Keratinocyte (primary cell): Measurements from ENCODE around the gene CRABP1. TPM values are rescaled to one million over a fixed set of nuclear protein-coding genes. Genes with fewer than 3 reads are reported as not detected.

ENCODE experiments used
- DNase-seq: peaks from one replicate; pipeline ENCODE4 v3.0.0-alpha.2; 2011; ENCODE audit warnings: low read depth, missing footprints, low spot score
- FAIRE-seq: peaks from 2 replicates; lab custom pipeline; 2011; peaks lifted over from hg19 to GRCh38; lab: Jason Lieb, UNC
- H2AFZ ChIP-seq: 2 replicates; pipeline ENCODE4 v1.6.0; 2012; ENCODE audit warnings: low read length, control low read depth, inconsistent platforms; ENCODE audit not compliant: control insufficient read depth
- H3K27ac ChIP-seq: 2 replicates; pipeline ENCODE4 v1.5.1; 2011; ENCODE audit warnings: low read length; ENCODE audit not compliant: control insufficient read depth, insufficient read depth
- H3K27me3 ChIP-seq: 3 replicates; pipeline ENCODE4 v1.6.0; 2011; ENCODE audit warnings: low read length; ENCODE audit not compliant: control insufficient read depth, insufficient read depth; ENCODE audit errors: extremely low read depth
- H3K36me3 ChIP-seq, 2 experiments: 2 replicates in 1 of 2; 3 replicates in 1 of 2; pipeline ENCODE4 v1.5.1; 2011; ENCODE audit warnings: low read length in 2 of 2, mild to moderate bottlenecking in 1 of 2; ENCODE audit not compliant: control insufficient read depth in 2 of 2, insufficient read depth in 2 of 2; ENCODE audit errors: extremely low read depth in 1 of 2
- H3K4me1 ChIP-seq: 3 replicates; pipeline ENCODE4 v1.5.1; 2011; ENCODE audit warnings: low read length; ENCODE audit not compliant: control insufficient read depth, insufficient read depth; ENCODE audit errors: extremely low read depth
- H3K4me2 ChIP-seq: 3 replicates; pipeline ENCODE4 v1.6.0; 2011; ENCODE audit warnings: low read depth, low read length; ENCODE audit not compliant: control insufficient read depth, insufficient read depth; ENCODE audit errors: extremely low read depth
- H3K4me3 ChIP-seq, 3 experiments: fragments of 200-600 bp in 1 of 3; sonication (generic) in 1 of 3; 2 replicates in 2 of 3; 3 replicates in 1 of 3; pipeline ENCODE4 v1.5.1; 2011 to 2016; ENCODE audit warnings: low read length in 3 of 3, mild to moderate bottlenecking in 3 of 3, control low read depth in 2 of 3, inconsistent platforms in 1 of 3, low read depth in 1 of 3, mixed read lengths in 1 of 3, mixed run types in 1 of 3, moderate library complexity in 1 of 3; ENCODE audit not compliant: control insufficient read depth in 2 of 3, insufficient read depth in 2 of 3; ENCODE audit errors: extremely low read depth in 1 of 3
- H3K79me2 ChIP-seq: 2 replicates; pipeline ENCODE4 v1.6.0; 2012; ENCODE audit warnings: low read length; ENCODE audit not compliant: control insufficient read depth, insufficient read depth
- H3K9ac ChIP-seq: 3 replicates; pipeline ENCODE4 v1.6.0; 2011; ENCODE audit warnings: low read length; ENCODE audit not compliant: control insufficient read depth, insufficient read depth; ENCODE audit errors: extremely low read depth
- H3K9me1 ChIP-seq: 3 replicates; pipeline ENCODE4 v1.6.0; 2011; ENCODE audit warnings: low read length; ENCODE audit not compliant: control insufficient read depth, insufficient read depth; ENCODE audit errors: extremely low read depth
- H3K9me3 ChIP-seq: 2 replicates; pipeline ENCODE4 v1.5.1; 2012; ENCODE audit warnings: low read depth, low read length; ENCODE audit not compliant: control insufficient read depth
- H4K20me1 ChIP-seq: 3 replicates; pipeline ENCODE4 v1.6.0; 2011; ENCODE audit warnings: low read length; ENCODE audit not compliant: control insufficient read depth, insufficient read depth; ENCODE audit errors: extremely low read depth
- CTCF ChIP-seq, 3 experiments: IDR thresholded peaks in 1 of 3; conservative IDR thresholded peaks in 1 of 3; optimal IDR thresholded peaks in 1 of 3; 2 replicates in 2 of 3; 3 replicates in 1 of 3; pipeline versions ENCODE3 to v1.5.1; 2011; ENCODE audit warnings: low read length in 3 of 3, mild to moderate bottlenecking in 3 of 3, moderate library complexity in 2 of 3, control low read depth in 1 of 3, inconsistent platforms in 1 of 3; ENCODE audit not compliant: insufficient read depth in 2 of 3; ENCODE audit errors: extremely low read depth in 1 of 3
- EZH2 ChIP-seq: IDR thresholded peaks from one replicate; pipeline ENCODE4 v1.6.1; 2012; ENCODE audit warnings: inconsistent platforms, mild to moderate bottlenecking, low read length, moderate library complexity
- dilution Hi-C: fragments of 300-500 bp; cut with MboI; formaldehyde crosslinking; loops from one replicate; pipeline ENCODE4 v1.7.0; 2020; ENCODE audit warnings: low sequenced_read_pairs; ENCODE audit not compliant: extremely low pct_ligation_motif_present
- polyA plus RNA-seq, 5 experiments: library from polyadenylated mRNA; depleted of rRNA in 3 of 5; stranded (reverse) in 3 of 5; stranded (forward) in 1 of 5; unstranded in 1 of 5; fragments of >200 nt; gene quantifications; 1 replicate in 1 of 5; 2 replicates in 3 of 5; 3 replicates in 1 of 5; pipeline versions ENCODE4 v1.2.1 to v1.2.3, GENCODE V29; 2011 to 2012; ENCODE audit warnings: missing spikeins in 2 of 5, low read depth in 1 of 5, low replicate concordance in 1 of 5

CRABP1 gene
- polyA plus RNA-seq, 1 donor (not counting 4 experiments of a cell fraction or from before 2014, with no cell fraction given): not detected

- FAIRE-seq: no peak
Measured at GRCh38 chr15:78363381-78363734, 23.2 kb downstream of the CRABP1 start.

GRCh38 chr15:78364233-78364632, 24.1 kb downstream of the CRABP1 start:
- Histone ChIP-seq H3K9me3 (no peaks in the 10 kb centered on the region), H3K4me3 (no peak overlapping the region), H3K9ac (no peak overlapping the region), H3K79me2 (no peaks in the 10 kb centered on the region), H3K27ac (no peak overlapping the region), H3K36me3 (no peaks in the 10 kb centered on the region), H3K9me1 (no peaks in the 10 kb centered on the region), H3K4me1 (no peaks in the 10 kb centered on the region), H4K20me1 (no peaks in the 10 kb centered on the region), H2AFZ (no peak overlapping the region), H3K27me3 (no peaks in the 10 kb centered on the region), H3K4me2 (no peak overlapping the region)
- TF ChIP-seq EZH2 (no peak), CTCF (optimal IDR thresholded peaks at IDR 0.05 in 1 of 3, IDR thresholded peaks at IDR 0.05 in 1 of 3, conservative IDR thresholded peaks at IDR 0.05 in 1 of 3; ENCODE audit: extremely low read depth in 1 of 3, insufficient read depth in 2 of 3, low read length in 3 of 3) (no peak)
- no peak for FAIRE-seq
- dilution Hi-C loops: no loop called here
- no peak for DNase-seq

More at GRCh38 chr15:78363381-78363734, 23.2 kb downstream of the CRABP1 start:
- no peaks in the 10 kb centered on the region for H3K9me3 ChIP-seq
- H3K79me2 ChIP-seq: no peaks in the 10 kb centered on the region
- H3K9ac ChIP-seq: no peak overlapping the region
- TF ChIP-seq CTCF (optimal IDR thresholded peaks at IDR 0.05 in 1 of 3, IDR thresholded peaks at IDR 0.05 in 1 of 3, conservative IDR thresholded peaks at IDR 0.05 in 1 of 3; ENCODE audit: extremely low read depth in 1 of 3, insufficient read depth in 2 of 3, low read length in 3 of 3) (no peak), EZH2 (no peak)
- H3K9me1 ChIP-seq: no peaks in the 10 kb centered on the region
- dilution Hi-C loops: no loop called here
- no peaks in the 10 kb centered on the region for H3K36me3 ChIP-seq
- H4K20me1 ChIP-seq: no peaks in the 10 kb centered on the region
- H3K27me3 ChIP-seq: no peaks in the 10 kb centered on the region
- H3K4me1 ChIP-seq: no peaks in the 10 kb centered on the region
- DNase-seq: no peak
- no peak overlapping the region for H3K4me3 ChIP-seq
- no peak overlapping the region for H3K27ac ChIP-seq
- H2AFZ ChIP-seq: no peak overlapping the region
- no peak overlapping the region for H3K4me2 ChIP-seq
